Measurements from ENCODE around the gene TNFAIP8.

TNFAIP8 gene

GRCh38 chr5:119390404-119390803 is 34.6 kb downstream of the TNFAIP8 start:
- Histone ChIP-seq H3K27ac (ENCODE audit: poor library complexity, severe bottlenecking) (no peak overlapping the region), H3K36me3 (ENCODE audit: low read depth) (peaks cover 24% of the 10 kb centered on the region), H3K4me1 (ENCODE audit: insufficient read depth, poor library complexity, severe bottlenecking) (peaks cover 22% of the 10 kb centered on the region), H3K4me3 (ENCODE audit: severe bottlenecking) (no peak overlapping the region), H3K9me3 (ENCODE audit: severe bottlenecking) (no peaks in the 10 kb centered on the region), H3K27me3 (ENCODE audit: insufficient read depth, poor library complexity, severe bottlenecking) (no peaks in the 10 kb centered on the region)
- DNase-seq (ENCODE audit: low spot score) (no peak), ATAC-seq (ENCODE audit: low read depth) (no peak)
- TF ChIP-seq CTCF (IDR thresholded peaks at IDR 0.05; ENCODE audit: poor library complexity, severe bottlenecking) = no peak

- ATAC-seq (ENCODE audit: low read depth) = no peak
Observed at GRCh38 chr5:119393201-119393691, 37.4 kb downstream of the TNFAIP8 start.

GRCh38 chr5:119393746-119394145 is 37.9 kb downstream of the TNFAIP8 start:
- no peaks in the 10 kb centered on the region for H3K9me3 ChIP-seq (ENCODE audit: severe bottlenecking)
- peaks cover 27% of the 10 kb centered on the region for H3K4me1 ChIP-seq (ENCODE audit: insufficient read depth, poor library complexity, severe bottlenecking)
- H3K36me3 ChIP-seq (ENCODE audit: low read depth) = peaks cover 24% of the 10 kb centered on the region
- peak overlapping the region; percentile 20 for H3K27ac ChIP-seq (ENCODE audit: poor library complexity, severe bottlenecking)
- DNase-seq (ENCODE audit: low spot score) (no peak), ATAC-seq (ENCODE audit: low read depth) (peak; percentile 54; the same call in 2 of the 3 replicates)
- no peaks in the 10 kb centered on the region for H3K27me3 ChIP-seq (ENCODE audit: insufficient read depth, poor library complexity, severe bottlenecking)
- TF ChIP-seq CTCF (IDR thresholded peaks at IDR 0.05; ENCODE audit: poor library complexity, severe bottlenecking) = no peak
- no peak overlapping the region for H3K4me3 ChIP-seq (ENCODE audit: severe bottlenecking)

More at GRCh38 chr5:119393201-119393691, 37.4 kb downstream of the TNFAIP8 start:
- no peaks in the 10 kb centered on the region for H3K9me3 ChIP-seq (ENCODE audit: severe bottlenecking)
- DNase-seq (ENCODE audit: low spot score) = no peak
- H3K36me3 ChIP-seq (ENCODE audit: low read depth) = peaks cover 24% of the 10 kb centered on the region
- peak overlapping the region; percentile 20 for H3K27ac ChIP-seq (ENCODE audit: poor library complexity, severe bottlenecking)
- H3K4me3 ChIP-seq (ENCODE audit: severe bottlenecking) = no peak overlapping the region
- TF ChIP-seq CTCF (IDR thresholded peaks at IDR 0.05; ENCODE audit: poor library complexity, severe bottlenecking) = no peak
- H3K27me3 ChIP-seq (ENCODE audit: insufficient read depth, poor library complexity, severe bottlenecking) = no peaks in the 10 kb centered on the region
- peaks cover 25% of the 10 kb centered on the region for H3K4me1 ChIP-seq (ENCODE audit: insufficient read depth, poor library complexity, severe bottlenecking)

- no peaks in the 10 kb centered on the region for H3K27me3 ChIP-seq (ENCODE audit: insufficient read depth, poor library complexity, severe bottlenecking)
- DNase-seq (ENCODE audit: low spot score) (no peak), ATAC-seq (ENCODE audit: low read depth) (no peak)
- no peaks in the 10 kb centered on the region for H3K9me3 ChIP-seq (ENCODE audit: severe bottlenecking)
- peaks cover 40% of the 10 kb centered on the region for H3K4me1 ChIP-seq (ENCODE audit: insufficient read depth, poor library complexity, severe bottlenecking)
- H3K4me3 ChIP-seq (ENCODE audit: severe bottlenecking) = no peak overlapping the region
- TF ChIP-seq CTCF (IDR thresholded peaks at IDR 0.05; ENCODE audit: poor library complexity, severe bottlenecking) = no peak
- peaks cover 16% of the 10 kb centered on the region for H3K36me3 ChIP-seq (ENCODE audit: low read depth)
- H3K27ac ChIP-seq (ENCODE audit: poor library complexity, severe bottlenecking) = no peak overlapping the region
Observed at GRCh38 chr5:119395080-119395836, 39.4 kb downstream of the TNFAIP8 start.
